HG02981 (cell line): ENCODE measurements around the gene PDXDC1.
"Not testable (repeated sequence)": the region's sequence is repeated elsewhere in the genome, so short reads cannot be mapped to it uniquely, and the experiment has no call there.

ENCODE experiments used
- ATAC-seq: cut with Tn5 transposase; IDR thresholded peaks from one replicate; pipeline ENCODE4 v1.9.1; 2021; ENCODE audit warnings: mild to moderate bottlenecking, moderate library complexity; ENCODE audit not compliant: unreplicated experiment

PDXDC1 gene

DNA sequence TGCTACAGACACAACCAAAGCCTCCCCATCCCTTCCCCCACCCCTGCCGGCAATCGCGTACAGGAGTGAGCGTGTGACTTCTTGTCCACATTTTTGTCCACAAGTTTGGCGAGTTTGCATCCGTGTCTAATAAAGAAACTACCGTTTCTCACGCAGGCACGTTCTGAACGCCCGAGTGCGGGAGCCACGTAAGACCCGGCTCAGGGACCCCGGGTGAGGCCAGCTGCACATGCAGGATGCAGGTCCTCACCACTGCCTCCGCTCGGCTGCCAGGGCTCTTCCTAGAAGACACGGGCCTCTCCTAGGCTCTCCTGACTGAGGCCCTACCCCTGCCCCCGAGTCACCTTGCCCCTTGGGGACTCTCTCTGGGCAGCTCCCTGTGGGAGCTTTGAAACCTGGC lies 174.0 kb downstream of the PDXDC1 start:
- not testable (repeated sequence) for ATAC-seq

DNA sequence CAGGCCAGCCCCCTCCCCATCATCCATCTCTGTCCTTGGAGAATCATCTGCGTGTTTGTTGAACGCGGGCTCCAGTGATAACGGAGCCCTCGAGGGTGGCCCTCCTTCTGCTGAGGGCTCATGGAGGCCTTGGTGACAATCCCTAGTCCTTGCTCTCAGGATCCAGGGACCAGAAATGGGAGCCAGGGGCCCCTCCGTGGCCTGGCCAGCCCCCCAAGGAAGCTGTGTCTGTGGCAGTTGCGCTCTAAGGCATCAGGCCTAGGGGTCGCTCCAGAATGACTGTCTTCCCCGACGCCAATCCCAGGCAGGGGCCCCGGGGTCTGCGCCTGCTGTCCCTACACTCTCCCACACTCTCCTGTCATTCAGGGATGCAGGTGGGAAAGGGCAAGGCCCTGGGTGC lies 174.4 kb downstream of the PDXDC1 start:
- ATAC-seq = not testable (repeated sequence)

DNA sequence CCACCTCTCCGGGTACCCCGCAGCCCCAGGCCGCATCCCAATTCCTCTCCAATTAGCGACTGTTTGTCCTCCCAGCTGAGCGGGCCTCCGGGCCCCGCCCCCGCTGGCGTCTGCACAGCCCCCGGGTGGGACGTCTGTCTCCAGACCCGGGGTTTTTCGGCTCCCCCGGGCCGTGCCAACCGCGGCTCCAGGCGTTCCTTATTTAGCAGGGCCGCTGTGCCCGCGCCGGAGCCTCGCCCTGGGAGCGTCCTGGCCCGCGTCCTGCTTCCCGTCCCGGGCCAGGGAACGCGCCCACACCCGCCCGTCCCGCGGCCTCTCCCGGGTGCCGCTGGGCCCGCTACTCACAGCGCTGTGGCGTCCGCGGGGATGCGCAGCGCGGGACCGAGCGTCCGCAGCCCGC lies 179.2 kb downstream of the PDXDC1 start:
- not testable (repeated sequence) for ATAC-seq

DNA sequence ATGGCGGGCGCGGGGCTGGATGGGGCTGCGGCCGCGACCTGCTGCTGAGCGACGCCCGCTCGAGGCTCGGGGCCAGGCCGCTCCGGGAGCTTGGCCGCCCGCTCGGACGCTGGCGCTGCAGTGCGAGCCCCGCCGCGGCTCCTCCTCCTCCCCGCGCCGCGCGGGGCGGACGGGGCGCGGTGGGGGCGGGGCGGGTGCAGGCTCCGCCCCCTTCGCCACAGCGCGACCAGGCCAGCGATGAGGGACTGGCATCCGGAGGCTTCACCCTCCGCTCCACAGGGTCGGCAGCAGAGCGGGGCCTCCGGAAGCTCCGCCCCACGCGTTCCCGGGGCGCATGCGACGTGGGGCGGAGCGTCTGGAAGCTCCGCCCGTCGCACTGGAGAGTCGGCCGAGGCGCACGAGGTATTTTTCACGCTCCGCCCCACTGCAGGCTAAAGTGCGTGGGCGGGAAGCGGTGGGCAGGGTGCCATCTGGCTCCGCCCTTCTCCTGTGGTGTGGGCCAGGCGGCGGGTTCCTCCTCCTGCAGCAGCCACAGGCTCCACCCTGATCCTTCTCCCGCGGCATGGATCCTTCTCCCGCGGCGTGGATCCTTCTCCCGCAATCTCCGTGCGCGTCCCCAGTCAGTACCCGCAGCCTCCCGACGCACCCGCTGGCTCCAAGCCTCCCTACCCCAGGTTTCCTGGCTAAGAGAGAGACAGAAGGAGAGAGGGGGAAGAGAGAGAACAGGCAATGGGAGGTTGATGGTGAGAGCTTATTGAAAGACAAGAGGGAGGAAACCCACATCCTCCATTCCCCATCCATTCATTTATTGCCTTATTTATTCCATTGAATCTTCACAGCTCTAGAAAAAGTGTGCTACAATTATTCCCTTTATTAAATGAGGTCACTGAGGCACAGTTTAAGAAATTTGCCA lies 180.1 kb downstream of the PDXDC1 start:
- ATAC-seq = not testable (repeated sequence)

DNA sequence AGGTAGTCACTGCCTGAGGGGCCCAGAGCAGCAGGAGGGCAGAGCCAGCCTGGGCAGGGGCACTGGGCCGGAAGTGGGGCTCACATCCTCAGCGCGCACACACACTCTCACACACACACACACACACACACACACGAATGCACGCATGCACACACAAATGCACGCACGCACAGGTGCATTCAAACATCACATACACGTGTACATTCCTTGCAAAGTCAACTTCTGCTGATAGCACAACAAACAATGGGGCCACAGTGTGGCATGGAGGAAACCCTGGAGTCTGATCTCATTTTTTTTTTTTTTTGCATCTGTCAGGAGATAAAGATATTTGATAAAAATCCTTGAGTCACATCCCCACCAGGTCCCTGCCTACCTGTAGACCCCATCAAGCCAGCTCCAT lies 182.8 kb downstream of the PDXDC1 start:
- not testable (repeated sequence) for ATAC-seq

DNA sequence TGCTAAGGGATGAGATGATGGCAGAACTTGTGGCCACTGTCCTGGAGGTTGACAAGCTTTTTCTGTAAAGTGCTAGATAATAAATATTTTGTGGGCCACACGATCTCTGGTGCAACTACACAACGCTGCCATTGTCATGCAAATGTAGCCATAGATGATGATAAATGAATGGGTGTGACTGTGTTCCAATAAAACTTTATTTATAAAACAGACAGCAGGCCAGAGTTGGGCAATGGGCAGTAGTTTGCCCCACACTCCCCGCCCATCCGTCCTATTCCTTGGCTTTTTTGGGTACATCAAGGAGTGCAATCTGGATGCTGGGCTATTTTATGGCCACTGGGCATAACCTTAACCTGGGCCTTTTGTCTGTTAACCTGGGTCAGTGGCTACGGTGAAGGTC lies 184.8 kb downstream of the PDXDC1 start:
- not testable (repeated sequence) for ATAC-seq

DNA sequence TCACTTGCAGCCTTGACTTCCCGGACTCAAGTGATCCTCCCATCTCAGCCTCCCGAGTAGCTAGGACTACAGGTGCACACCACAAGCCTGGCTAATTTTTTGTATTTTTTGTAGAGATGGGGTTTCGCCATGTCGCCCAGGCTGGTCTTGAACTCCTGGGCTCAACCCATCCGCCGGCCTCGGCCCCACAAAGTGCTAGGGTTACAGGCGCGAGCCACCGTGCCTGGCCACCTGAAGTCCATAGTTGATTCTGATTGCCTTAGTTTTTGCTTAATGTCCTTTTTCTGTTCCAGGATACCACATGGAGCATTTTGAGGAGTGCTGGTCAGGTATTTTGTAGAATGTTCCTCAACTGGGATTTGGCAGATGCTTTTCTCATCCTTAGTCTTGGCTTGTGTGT lies 185.7 kb downstream of the PDXDC1 start:
- not testable (repeated sequence) for ATAC-seq

DNA sequence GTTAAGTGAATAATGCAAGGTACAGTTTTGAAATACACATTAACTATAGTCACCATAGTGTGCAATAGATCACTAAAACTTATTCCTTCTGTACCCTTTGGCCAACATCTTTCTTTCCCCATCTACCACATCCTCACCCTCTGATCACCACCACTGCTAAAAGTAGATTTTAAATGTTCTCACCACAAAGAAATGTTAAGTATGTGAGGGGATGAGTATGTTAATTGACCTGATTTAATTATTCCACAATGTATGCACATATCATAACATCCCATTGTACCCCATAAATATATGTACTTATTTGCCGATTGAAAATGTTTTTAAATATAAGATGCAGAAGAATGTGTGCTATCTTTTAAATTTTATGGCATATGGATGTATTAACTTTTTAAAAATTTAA lies 188.2 kb downstream of the PDXDC1 start:
- ATAC-seq = not testable (repeated sequence)

DNA sequence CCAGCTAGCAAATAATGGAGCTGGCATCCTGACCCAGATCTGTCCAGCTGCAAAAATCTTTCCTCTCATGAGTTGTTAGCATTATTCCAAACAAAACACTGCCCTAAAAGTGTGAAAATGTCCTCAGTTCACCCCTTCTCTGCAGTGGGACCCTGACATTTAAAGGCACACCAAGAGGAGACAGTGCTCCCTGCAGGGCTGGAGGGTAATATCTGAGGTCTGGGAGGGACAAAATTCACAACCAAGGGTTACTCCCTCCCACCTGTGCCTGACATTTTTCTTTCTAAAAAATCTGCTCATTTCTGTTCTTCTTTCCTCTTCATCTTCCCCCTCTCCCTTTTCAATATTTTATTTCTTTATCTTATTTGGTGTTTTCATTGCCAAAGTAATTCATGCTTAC lies 191.4 kb downstream of the PDXDC1 start:
- ATAC-seq = not testable (repeated sequence)

DNA sequence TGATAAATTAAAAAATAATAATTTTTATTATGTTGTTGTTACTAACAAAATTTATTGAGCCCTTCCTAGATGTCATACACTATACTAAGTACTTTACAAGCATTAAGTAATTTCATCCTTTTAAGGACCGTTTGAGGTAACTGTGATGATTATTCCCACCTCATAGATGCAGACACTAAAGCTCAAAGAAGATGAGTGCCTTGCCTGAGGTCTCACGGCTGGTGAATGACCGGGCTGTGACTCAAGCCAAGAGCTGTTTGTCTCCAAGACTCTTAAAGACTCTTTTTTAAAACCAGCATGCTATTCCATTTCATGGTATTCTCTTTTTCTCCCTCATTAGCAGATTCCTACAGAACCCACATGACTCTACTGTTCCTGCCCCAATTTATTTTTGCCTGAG lies 193.5 kb downstream of the PDXDC1 start:
- not testable (repeated sequence) for ATAC-seq

DNA sequence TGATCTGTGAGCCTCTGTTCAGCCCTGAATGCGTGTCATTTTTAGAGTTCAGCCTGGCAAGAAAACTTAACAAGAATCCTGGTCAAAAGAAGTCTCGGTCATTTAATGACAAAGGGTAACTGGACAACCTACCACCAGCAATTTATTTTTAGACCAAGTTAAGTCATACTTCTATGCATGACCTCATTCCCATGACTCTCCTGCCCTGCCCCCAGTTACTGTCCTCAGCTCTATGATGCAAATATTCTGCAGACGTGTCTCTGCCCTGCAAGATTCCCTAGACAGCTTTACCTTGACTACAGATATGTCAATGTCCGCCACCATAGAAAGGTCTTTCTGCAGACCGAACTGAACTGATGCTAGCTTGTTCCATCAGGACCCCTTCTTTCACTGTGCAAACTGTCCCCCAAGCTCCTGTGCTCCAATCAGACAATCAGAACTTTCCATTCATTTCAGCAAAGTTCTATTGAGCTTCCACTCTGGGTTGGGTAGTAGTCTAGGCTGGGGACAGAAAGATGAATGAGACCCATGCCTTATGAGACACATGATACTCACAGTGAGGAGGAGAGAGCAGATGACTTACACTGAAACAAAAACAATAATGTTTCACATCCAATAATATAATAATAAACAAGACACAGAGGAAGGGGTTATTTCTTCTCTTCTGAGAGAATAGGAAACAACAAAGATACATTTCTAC lies 194.3 kb downstream of the PDXDC1 start:
- not testable (repeated sequence) for ATAC-seq

DNA sequence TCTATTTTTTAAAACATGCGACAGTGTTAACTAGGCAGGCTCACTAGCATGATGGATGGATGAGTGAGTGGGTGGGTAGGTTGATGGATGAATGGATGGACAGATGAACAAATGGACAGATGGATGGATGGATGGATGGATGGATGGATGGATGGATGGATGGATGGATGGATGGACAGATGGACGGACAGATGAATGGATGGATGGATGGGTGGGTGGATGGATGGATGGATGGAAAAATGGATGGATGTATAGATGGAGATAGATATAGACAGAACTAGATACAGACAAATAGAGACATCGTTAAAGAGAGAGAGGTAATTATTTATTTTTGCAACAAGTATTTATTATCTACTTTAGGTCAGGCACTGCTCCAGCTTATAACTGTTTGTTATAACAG lies 205.1 kb downstream of the PDXDC1 start:
- ATAC-seq = not testable (repeated sequence)

DNA sequence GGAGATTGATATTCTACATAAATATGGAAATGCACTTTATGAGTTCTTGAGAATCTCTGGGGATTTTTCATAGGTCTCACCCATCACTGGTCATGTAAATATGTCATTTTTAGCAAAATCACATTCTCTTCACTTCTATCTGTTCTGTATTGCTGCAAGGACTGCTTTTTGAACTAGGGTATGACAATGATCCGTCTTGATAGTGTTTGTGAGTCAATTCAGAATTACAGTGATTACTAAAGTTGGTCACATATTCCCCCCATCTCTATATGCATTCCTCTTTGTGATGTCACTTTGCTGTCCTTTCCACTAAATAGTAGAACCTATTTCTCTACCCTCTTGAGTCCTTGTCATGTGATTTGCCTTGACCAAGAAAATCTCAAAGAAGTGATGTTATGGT lies 206.1 kb downstream of the PDXDC1 start:
- ATAC-seq = not testable (repeated sequence)

DNA sequence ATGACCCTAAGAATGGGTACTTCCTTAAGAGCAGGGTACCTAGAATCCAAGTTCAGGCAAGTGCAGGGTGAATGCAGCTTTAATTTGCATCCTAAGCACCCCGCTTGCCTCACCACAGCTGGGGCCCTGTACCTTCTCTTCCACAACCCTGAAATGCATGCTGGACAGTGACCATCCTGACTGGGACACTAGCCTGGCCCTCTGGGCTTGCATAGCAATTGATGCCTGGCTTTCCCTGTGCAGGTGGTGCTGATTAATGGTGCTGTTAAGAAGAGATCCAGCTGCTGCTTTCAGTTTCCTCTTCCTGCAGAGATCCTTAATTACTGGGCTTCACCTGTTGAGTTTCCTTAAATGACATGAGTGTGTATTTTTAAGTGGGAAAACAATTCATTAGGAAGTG lies 209.2 kb downstream of the PDXDC1 start:
- ATAC-seq = not testable (repeated sequence)
